ENCODE measurements around the gene CCDC187.

Gene CCDC187

DNA sequence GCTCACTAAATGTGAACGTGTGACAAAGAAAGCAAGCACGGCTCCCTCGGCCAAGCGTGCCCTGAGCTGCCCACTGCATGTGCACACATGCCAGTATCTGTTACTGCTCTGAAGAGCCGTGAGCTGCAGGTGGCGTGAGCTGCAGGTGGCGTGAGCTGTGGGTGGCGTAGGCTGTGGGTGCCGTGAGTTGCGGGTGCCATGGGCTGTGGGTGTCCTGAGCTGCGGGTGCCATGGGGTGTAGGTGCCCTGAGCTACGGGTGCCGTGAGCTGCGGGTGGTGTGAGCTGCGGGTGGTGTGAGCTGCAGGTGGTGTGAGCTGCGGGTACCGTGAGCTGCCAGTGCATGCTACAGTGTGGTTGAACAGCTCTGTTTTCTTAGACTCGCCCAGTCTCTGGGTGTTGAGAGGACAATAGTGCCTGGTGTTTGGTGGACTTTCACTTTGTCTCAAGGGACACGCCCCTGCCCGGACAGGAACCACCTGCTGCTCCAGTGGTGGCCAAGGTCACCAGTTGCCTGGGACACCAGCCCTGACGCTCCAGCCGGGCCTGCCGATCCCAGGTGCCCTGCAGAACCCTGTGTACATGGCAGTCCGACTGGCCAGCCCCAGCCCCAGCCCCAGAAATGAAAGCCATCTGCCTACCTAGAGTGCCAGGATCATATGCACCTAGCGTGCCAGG lies 6.7 kb downstream of the CCDC187 start:
- DNase-seq, result no peak

GRCh38 chr9:136296434-136297015 lies 7.4 kb downstream of the CCDC187 start:
- no peak for DNase-seq

DNA sequence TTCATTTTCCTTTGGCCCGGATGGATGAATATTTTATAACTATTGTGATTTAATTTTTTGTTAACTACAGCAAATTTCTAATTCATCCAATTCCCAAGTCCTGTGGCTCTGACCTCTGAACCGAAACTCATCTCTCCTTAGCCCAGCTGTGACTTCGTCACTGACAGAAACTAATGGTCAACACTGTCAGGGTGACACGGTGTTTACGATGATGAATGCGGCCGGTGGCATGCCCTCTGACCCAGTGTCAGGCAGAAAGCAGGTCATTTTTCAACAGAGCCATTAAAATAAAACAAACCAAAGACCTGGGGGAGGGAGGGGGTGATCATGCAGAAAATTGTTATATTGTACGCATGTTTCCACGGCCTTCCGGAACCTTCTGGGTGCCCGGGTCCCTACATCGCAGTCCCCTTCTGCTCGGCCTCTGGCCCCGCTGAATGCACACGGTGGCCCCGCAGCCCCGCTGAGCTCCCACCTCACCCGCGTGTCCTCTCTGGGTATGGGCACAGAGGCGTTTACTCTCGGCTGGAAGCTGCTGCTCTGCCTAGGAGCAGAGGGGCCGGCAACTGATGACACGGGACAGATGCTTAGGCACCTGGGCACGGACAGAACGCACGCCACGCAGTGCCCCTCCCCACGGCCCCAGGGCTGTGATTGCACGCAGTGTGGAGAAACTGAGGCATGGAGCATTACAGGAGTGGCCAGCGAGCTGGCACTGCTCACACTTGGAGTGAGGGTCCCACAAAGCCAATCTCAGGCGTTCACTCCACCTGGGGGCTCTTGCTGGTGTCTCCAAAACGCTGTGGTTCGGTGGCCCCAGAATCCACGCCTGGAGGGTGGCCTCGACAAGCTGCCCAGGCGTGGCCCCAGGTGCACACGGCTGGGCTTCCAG lies 8.1 kb downstream of the CCDC187 start:
- DNase-seq, result no peak

- no peak for DNase-seq
Observed at GRCh38 chr9:136295055-136295454, 8.8 kb downstream of the CCDC187 start.

DNA sequence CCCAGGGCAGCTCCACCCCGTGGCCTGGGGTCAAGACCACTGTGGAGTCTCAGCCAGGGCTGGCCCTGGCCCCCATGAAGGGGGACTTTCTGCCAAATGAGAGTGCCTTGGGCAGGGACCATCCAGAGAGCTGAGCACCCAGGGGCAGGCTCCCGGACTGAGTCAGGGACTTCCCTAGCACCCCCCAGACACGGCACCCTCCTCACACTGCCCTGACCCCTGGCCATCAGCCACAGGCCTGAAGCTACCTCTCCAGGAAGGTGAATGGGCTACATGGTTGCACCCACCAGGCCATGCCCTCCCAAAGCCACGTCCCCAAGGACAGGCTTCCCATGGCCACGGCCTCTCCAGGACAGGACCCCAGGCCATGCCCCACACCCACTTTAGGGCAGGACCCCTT lies 9.5 kb downstream of the CCDC187 start:
- no peak for DNase-seq

DNA sequence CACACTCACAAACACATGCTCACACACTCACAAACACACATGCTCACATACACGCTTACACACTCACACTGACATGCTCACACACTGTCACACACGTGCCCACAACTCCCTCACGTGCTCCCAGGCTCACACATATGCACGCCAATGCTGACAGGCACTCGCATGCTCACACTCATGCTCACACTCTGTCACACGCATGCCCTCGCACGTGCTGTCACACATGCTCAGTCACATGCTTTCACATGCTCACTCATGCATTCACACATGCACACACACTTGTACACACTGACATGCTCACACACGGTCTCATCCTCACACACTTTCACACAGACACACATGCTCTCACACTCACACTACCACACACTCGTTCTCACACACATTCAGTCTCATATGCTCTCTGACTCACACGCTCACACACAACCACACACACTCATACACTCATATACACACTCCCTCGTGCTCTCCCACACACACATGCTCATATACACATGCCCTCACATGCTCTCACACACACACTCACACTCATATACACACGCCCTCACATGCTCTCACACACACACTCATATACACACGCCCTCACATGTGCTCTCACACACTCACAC lies 10.3 kb downstream of the CCDC187 start:
- DNase-seq, result no peak

- DNase-seq, result no peak
Observed at GRCh38 chr9:136292591-136293448, 11.1 kb downstream of the CCDC187 start.

DNA sequence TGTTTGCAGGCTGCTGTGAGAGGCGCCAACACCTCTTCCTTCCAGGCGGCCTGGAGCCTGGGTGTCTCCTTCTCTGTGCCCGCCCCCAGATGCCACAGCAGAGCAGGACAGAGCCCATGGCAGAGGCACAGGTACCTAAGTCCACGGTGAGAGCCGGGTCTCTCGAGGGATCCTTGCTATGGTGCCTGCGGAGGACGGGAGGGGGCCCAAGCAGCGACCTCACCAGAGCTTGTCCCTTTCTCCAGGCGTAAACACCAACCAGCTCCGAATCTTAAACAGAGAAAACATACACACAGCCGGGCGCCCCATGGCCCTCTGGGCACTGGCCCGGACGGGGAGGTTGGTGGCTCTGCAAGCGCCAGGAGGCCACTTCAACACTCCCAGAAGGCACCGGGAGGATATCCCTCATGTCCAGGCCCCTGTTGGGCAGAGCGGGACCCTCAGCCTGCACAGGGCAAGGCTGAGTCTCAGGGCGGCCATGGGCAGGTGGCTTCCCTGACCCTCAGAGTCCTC lies 11.8 kb downstream of the CCDC187 start:
- no peak for DNase-seq

DNA sequence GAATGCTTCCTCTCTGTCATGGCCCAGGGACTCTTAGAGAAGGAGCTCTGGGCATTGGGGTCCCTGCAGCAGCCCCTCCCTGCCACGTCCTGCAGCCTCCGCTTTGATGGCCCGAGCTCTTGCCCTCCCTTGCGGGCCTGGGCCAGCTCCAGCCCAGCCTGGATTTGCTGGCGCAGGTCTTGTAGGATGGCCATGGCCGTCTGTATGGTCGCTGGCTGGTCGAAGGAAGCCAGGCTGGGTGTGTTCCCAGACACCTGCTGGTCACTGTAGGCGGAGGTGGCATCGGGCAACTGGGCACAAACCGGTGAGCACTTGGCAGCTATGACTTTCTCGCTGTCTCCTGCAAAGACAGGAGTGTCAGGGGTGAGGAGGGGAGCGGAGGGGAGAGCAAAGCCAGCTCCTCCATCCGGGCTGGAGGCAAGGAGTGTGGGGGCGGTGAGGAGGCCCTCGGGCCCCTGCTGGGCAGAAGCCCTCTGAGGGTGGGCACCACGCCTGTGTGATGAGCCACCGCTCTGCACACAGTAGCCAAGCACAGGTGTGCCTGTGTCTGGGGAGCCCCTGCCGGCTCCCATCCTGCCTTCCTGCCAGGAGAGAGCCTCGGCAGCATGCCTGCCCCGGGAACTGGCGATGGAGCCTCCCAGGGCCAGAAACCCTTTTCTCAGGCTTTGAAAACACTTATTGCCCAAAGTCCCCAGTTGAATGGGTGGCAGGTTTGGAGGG lies 12.4 kb downstream of the CCDC187 start:
- DNase-seq, result no peak

GRCh38 chr9:136290508-136291000 lies 13.3 kb downstream of the CCDC187 start:
- no peak for DNase-seq

- DNase-seq, result no peak
Observed at GRCh38 chr9:136289651-136290507, 14.0 kb downstream of the CCDC187 start.

- DNase-seq, result no peak
Observed at GRCh38 chr9:136287960-136288753, 15.7 kb downstream of the CCDC187 start.

DNA sequence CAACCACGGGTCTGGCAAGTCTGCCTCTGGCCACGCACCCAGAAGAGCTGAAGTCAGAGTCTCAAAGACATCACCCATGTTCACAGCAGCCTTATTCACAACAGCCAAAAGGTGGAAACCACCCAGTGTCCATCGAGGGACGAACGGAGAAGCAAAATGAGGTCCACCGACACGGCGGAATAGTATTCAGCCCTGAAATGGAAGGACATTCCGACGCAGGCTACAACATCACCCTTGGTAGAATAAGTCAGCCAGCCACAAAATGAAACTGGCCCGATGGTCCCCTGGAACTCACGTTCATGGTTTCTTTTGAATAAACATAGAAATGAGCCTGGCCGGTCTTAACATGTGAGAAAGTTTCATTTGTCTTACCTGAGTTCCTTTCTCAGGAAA lies 16.9 kb downstream of the CCDC187 start:
- DNase-seq, result no peak

DNA sequence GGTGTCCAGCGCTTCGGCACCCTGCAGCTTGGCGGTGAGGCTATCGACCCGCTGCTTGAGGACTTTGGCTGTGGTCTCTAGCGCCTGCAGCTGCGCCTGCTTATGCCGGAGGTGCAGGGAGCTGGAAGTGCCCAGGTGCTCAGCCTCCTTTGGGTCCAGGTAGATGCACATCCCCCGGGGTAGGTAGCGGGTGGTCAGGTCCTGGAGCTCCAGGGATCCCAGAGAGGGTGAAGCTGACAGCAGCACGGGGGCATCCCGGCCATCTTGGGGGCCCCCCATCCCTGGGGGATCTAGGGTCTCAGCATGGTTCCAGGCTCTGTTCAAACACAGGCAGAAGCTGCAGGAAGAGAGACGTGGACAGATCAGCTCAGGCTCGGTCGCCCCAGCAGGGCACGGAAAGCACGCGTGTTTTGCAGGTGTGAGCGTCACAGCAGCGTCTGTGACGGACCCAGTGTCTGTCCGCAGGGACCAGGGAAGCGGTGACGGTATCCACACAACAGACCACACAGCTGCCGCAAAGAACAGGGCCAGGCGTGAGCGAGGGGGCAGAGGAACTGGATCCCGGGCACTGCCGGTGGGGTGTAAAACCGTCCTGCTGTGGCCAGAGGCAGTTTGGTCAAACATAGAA lies 17.4 kb downstream of the CCDC187 start:
- no peak for DNase-seq

- DNase-seq, result no peak
Observed at GRCh38 chr9:136285501-136286358, 18.2 kb downstream of the CCDC187 start.

- no peak for DNase-seq
Observed at GRCh38 chr9:136284951-136285350, 18.9 kb downstream of the CCDC187 start.

- DNase-seq, result no peak
Observed at GRCh38 chr9:136284311-136284710, 19.6 kb downstream of the CCDC187 start.

Data from activated CD4-positive, CD25-positive, alpha-beta regulatory T cell (primary cell).